Measurements from ENCODE around the gene YPEL3.
"Not testable (repeated sequence)": the region's sequence is repeated elsewhere in the genome, so short reads cannot be mapped to it uniquely, and the experiment has no call there.

YPEL3 gene

GRCh38 chr16:30139583-30140481 lies 43.8 kb upstream of the YPEL3 start:
- TF ChIP-seq CTCF (IDR thresholded peaks at IDR 0.05; ENCODE audit: extremely low read depth, missing control alignments) = no peak
- no peak for DNase-seq (ENCODE audit: low spot score)

GRCh38 chr16:30137897-30138296 lies 41.9 kb upstream of the YPEL3 start:
- no peak for DNase-seq (ENCODE audit: low spot score)
- no peak for TF ChIP-seq CTCF (IDR thresholded peaks at IDR 0.05; ENCODE audit: extremely low read depth, missing control alignments)

- DNase-seq (ENCODE audit: low spot score) = no peak
- no peak for TF ChIP-seq CTCF (IDR thresholded peaks at IDR 0.05; ENCODE audit: extremely low read depth, missing control alignments)
These were observed 41.1 kb upstream of the YPEL3 start for GRCh38 chr16:30136971-30137605.

- no peak for DNase-seq (ENCODE audit: low spot score)
- TF ChIP-seq CTCF (IDR thresholded peaks at IDR 0.05; ENCODE audit: extremely low read depth, missing control alignments) = no peak
These were observed 36.6 kb upstream of the YPEL3 start for GRCh38 chr16:30132591-30132990.

- no peak for TF ChIP-seq CTCF (IDR thresholded peaks at IDR 0.05; ENCODE audit: extremely low read depth, missing control alignments)
- no peak for DNase-seq (ENCODE audit: low spot score)
These were observed 36.0 kb upstream of the YPEL3 start for GRCh38 chr16:30131869-30132475.

GRCh38 chr16:30127993-30128392 lies 32.0 kb upstream of the YPEL3 start:
- DNase-seq (ENCODE audit: low spot score) = no peak
- TF ChIP-seq CTCF (IDR thresholded peaks at IDR 0.05; ENCODE audit: extremely low read depth, missing control alignments) = no peak

- DNase-seq (ENCODE audit: low spot score) = not testable (repeated sequence)
These were observed 29.7 kb upstream of the YPEL3 start for GRCh38 chr16:30125690-30126089.

Data from GM20000 (cell line).